IgD-negative memory B cell (primary cell): ENCODE measurements around the gene BCAR3. TPM values are rescaled to one million over a fixed set of nuclear protein-coding genes. Genes with fewer than 3 reads are reported as not detected.
A peak's percentile ranks its signal among the peaks of the same experiment; 100 is the strongest.
"Not testable (repeated sequence)": the region's sequence is repeated elsewhere in the genome, so short reads cannot be mapped to it uniquely, and the experiment has no call there.

ENCODE experiments used
- H3K27ac Mint-ChIP-seq, 3 donors: one replicate each; pipeline ENCODE4 v1.8.0; 2020 to 2022; ENCODE audit warnings: mild to moderate bottlenecking in 3 of 3, mixed read lengths in 3 of 3, moderate library complexity in 1 of 3
- H3K27me3 Mint-ChIP-seq: one replicate; pipeline ENCODE4 v1.8.0; 2021; ENCODE audit warnings: mixed read lengths
- H3K36me3 Mint-ChIP-seq: one replicate; pipeline ENCODE4 v1.8.0; 2020; ENCODE audit warnings: mild to moderate bottlenecking, mixed read lengths
- H3K4me1 Mint-ChIP-seq, 3 donors: one replicate each; pipeline ENCODE4 v1.8.0; 2020 to 2022; ENCODE audit warnings: mixed read lengths in 3 of 3, mild to moderate bottlenecking in 1 of 3
- H3K4me3 Mint-ChIP-seq, 4 donors: one replicate each; pipeline ENCODE4 v1.8.0; 2020 to 2022; ENCODE audit warnings: mild to moderate bottlenecking in 4 of 4, mixed read lengths in 4 of 4, moderate library complexity in 3 of 4
- H3K9me3 Mint-ChIP-seq, 3 donors: one replicate each; pipeline ENCODE4 v1.8.0; 2020 to 2021; ENCODE audit warnings: mixed read lengths in 3 of 3, mild to moderate bottlenecking in 1 of 3
- polyA plus RNA-seq: library from polyadenylated mRNA; unstranded; fragments of 300-500 nt; fragmentation: Illumina TruSeq; gene quantifications from one replicate; pipeline ENCODE4 v1.2.3, GENCODE V29; 2021

BCAR3 gene
- polyA plus RNA-seq, 1 donor from 2014 or later: 2.7 TPM

GRCh38 chr1:93556291-93556690, 125.3 kb downstream of the BCAR3 start:
- Mint-ChIP-seq H3K27ac (no peak overlapping the region), H3K4me3 (no peak overlapping the region), H3K4me1 (peaks cover 12 to 17% (median 12%) of the 10 kb centered on the region in 3 donors), H3K27me3 (no peaks in the 10 kb centered on the region), H3K36me3 (peaks cover 5% of the 10 kb centered on the region), H3K9me3 (no peaks in the 10 kb centered on the region)

- H3K4me1 Mint-ChIP-seq: peaks cover 12 to 17% (median 12%) of the 10 kb centered on the region in 3 donors
- H3K9me3 Mint-ChIP-seq: no peaks in the 10 kb centered on the region
- H3K27ac Mint-ChIP-seq: peak overlapping the region in 1 of 3 donors; percentile 41
- H3K4me3 Mint-ChIP-seq: no peak overlapping the region
- peaks cover 5% of the 10 kb centered on the region for H3K36me3 Mint-ChIP-seq
- no peaks in the 10 kb centered on the region for H3K27me3 Mint-ChIP-seq
Measured at GRCh38 chr1:93554883-93555872, 126.5 kb downstream of the BCAR3 start.

DNA sequence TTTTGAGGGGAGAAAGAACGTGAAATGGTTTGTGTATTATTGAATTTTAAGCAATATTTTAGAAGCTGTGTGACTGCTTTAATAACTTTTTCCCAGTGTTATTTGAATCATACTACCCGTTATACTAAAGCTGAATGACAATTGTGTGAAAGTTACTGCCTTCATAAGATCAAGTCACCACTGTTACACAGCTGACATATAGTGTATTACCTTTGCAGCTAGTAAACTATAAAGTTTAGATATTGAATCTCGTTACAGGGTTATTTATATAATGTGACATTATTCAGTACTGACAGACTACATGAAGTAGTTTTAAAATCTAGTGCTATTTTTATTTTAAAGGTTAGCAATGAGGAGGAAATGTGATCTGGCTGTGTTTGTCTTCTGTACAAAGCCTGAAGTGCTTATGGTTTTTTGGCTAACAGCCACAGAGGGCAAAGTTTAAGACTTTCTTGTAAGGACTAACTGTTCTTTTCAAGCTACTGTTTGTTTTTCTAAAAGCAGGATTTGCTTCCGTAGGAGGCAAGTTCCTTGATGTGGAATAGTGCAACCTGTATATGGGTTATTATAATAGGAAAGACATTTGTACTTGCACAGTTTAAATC, 127.6 kb downstream of the BCAR3 start:
- H3K36me3 Mint-ChIP-seq, H3K4me1 Mint-ChIP-seq, H3K27ac Mint-ChIP-seq, H3K9me3 Mint-ChIP-seq, H3K27me3 Mint-ChIP-seq, H3K4me3 Mint-ChIP-seq: not testable (repeated sequence)

GRCh38 chr1:93552741-93553455, 128.7 kb downstream of the BCAR3 start:
- Mint-ChIP-seq H3K9me3 (no peaks in the 10 kb centered on the region), H3K27ac (no peak overlapping the region), H3K36me3 (peaks cover 3% of the 10 kb centered on the region), H3K4me1 (peaks cover 0 to 2% (median under 1%) of the 10 kb centered on the region in 3 donors), H3K4me3 (no peak overlapping the region), H3K27me3 (no peaks in the 10 kb centered on the region)

DNA sequence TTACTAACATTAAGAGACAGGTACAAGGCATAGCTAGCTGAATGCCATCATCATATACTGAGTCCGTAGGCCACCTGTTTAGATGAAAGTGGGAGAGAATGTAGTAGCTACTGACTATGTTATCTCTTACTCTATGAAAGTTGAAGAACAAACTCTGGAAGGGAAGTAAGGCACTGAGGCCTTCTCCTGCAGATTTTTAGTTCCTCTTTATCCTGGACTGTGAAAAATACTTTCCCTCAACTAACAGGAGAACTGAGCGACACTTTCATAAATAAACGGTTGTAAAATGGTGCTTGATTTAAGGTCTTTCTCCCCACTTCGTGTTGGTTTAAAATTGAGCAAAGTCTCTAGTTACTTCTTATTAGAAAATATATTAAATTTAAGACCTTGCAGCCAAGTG, 131.8 kb downstream of the BCAR3 start:
- Mint-ChIP-seq H3K4me3 (no peak overlapping the region), H3K36me3 (peaks cover 6% of the 10 kb centered on the region), H3K27me3 (no peaks in the 10 kb centered on the region), H3K4me1 (no peaks in the 10 kb centered on the region), H3K27ac (no peak overlapping the region), H3K9me3 (no peaks in the 10 kb centered on the region)

GRCh38 chr1:93549131-93549530, 132.5 kb downstream of the BCAR3 start:
- Mint-ChIP-seq H3K4me3 (no peak overlapping the region), H3K4me1 (no peaks in the 10 kb centered on the region), H3K9me3 (no peaks in the 10 kb centered on the region), H3K27ac (no peak overlapping the region), H3K27me3 (no peaks in the 10 kb centered on the region), H3K36me3 (peaks cover 6% of the 10 kb centered on the region)

- H3K27ac Mint-ChIP-seq: no peak overlapping the region
- H3K36me3 Mint-ChIP-seq: peaks cover 4% of the 10 kb centered on the region
- no peak overlapping the region for H3K4me3 Mint-ChIP-seq
- no peaks in the 10 kb centered on the region for H3K27me3 Mint-ChIP-seq
- no peaks in the 10 kb centered on the region for H3K4me1 Mint-ChIP-seq
- no peaks in the 10 kb centered on the region for H3K9me3 Mint-ChIP-seq
Measured at GRCh38 chr1:93546162-93546863, 135.3 kb downstream of the BCAR3 start.

DNA sequence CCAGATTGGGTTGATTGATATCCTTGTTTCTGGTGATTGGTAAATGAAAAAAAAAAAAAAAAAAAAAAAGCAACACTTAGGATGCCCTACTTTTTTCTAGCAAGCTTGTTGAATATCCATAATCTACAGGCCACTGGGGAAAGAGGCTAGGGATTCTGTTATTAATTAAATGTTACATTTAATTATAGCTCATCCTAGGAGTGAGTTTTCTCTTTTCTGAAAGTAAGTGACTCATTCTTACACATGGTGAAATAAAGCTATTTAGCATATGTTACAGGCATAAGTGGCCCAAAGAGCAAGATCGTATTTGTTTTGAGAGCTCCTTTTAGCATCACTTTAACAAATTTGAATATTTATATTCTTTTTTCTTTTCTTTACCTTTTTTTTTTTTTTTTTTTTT, 139.2 kb downstream of the BCAR3 start:
- Mint-ChIP-seq H3K9me3 (no peaks in the 10 kb centered on the region), H3K4me3 (no peak overlapping the region), H3K27ac (no peak overlapping the region), H3K4me1 (no peaks in the 10 kb centered on the region), H3K27me3 (no peaks in the 10 kb centered on the region), H3K36me3 (peaks cover 3% of the 10 kb centered on the region)

- Mint-ChIP-seq H3K27ac (no peak overlapping the region), H3K4me1 (no peaks in the 10 kb centered on the region), H3K27me3 (no peaks in the 10 kb centered on the region), H3K4me3 (no peak overlapping the region), H3K36me3 (no peaks in the 10 kb centered on the region), H3K9me3 (no peaks in the 10 kb centered on the region)
Measured at GRCh38 chr1:93541045-93541444, 140.6 kb downstream of the BCAR3 start.

DNA sequence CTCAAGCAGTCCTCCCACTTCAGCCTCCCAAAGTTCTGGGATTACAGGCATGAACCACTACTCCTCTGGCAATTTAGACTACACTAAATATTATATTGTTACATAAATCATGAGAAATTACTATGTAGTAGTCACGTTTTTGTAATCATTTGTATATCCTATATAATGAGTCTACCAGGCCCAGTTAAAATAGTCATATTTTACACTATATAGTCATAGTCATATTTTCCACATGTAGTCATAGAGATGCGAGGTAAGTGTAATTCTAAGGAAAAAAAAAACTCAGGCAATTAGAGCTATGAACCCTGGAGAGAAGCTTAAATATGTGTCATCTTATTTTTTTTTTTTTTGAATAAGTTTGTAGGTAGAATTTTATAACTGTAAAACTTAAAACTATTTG, 143.7 kb downstream of the BCAR3 start:
- no peak overlapping the region for H3K4me3 Mint-ChIP-seq
- no peaks in the 10 kb centered on the region for H3K36me3 Mint-ChIP-seq
- no peaks in the 10 kb centered on the region for H3K4me1 Mint-ChIP-seq
- no peaks in the 10 kb centered on the region for H3K9me3 Mint-ChIP-seq
- H3K27ac Mint-ChIP-seq: no peak overlapping the region
- no peaks in the 10 kb centered on the region for H3K27me3 Mint-ChIP-seq

GRCh38 chr1:93537396-93537795, 144.2 kb downstream of the BCAR3 start:
- H3K36me3 Mint-ChIP-seq: peaks cover 3% of the 10 kb centered on the region
- no peak overlapping the region for H3K27ac Mint-ChIP-seq
- no peak overlapping the region for H3K4me3 Mint-ChIP-seq
- no peaks in the 10 kb centered on the region for H3K9me3 Mint-ChIP-seq
- H3K27me3 Mint-ChIP-seq: no peaks in the 10 kb centered on the region
- H3K4me1 Mint-ChIP-seq: no peaks in the 10 kb centered on the region

GRCh38 chr1:93533677-93534076, 148.0 kb downstream of the BCAR3 start:
- Mint-ChIP-seq H3K4me1 (no peaks in the 10 kb centered on the region), H3K27me3 (no peaks in the 10 kb centered on the region), H3K9me3 (no peaks in the 10 kb centered on the region), H3K27ac (no peak overlapping the region), H3K36me3 (peaks cover 6% of the 10 kb centered on the region), H3K4me3 (no peak overlapping the region)

DNA sequence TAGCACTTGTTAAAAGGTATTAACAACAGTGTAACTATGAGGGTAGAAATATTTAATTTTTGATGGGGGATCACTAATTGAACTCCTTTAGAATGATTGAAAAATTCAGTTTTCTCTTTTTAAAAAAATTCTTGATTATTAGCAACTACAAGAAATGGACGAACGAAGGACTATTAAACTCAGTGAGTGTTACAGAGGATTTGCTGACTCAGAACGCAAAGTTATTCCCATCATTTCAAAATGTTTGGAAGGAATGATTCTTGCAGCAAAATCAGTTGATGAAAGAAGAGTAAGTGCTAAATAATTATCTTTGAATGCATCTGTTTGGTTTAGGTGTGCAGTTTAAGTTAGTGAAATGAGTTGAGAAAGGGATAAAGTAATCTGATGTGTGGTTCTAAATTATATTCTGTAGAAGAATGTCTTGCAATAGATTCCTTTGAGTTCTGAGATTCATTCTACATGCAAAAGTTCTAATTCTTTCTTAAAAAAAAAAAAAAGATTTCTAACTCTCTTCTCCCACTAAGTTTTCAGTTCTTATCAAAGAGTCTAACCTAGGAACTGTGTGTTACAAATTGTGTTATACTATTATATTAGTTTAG, 148.8 kb downstream of the BCAR3 start:
- H3K9me3 Mint-ChIP-seq: peaks cover 0 to 2% (median 0%) of the 10 kb centered on the region in 3 donors
- peaks cover 6% of the 10 kb centered on the region for H3K36me3 Mint-ChIP-seq
- no peaks in the 10 kb centered on the region for H3K27me3 Mint-ChIP-seq
- H3K4me3 Mint-ChIP-seq: no peak overlapping the region
- H3K27ac Mint-ChIP-seq: no peak overlapping the region
- H3K4me1 Mint-ChIP-seq: peaks cover 0 to 7% (median 0%) of the 10 kb centered on the region in 3 donors

DNA sequence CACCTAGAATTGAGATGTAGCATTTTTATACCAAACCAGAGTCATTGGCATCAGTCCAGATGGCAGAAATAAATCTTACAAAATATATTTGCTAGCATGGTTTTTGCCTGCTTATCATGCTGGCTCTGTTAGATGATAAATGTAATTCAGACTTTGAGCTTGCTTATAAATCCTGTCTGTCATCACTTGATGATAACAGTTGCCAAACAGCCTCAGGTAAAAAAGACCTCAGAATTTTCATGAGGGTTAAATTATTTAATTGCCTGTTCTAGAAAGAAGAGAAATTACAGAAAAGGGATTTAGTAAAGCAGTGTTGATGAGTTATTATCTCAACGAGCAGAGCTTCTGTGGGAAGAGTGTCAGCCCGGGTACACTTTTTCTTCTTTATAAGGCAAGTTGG, 150.4 kb downstream of the BCAR3 start:
- Mint-ChIP-seq H3K27me3 (no peaks in the 10 kb centered on the region), H3K27ac (no peak overlapping the region), H3K4me1 (peaks cover 0 to 7% (median 0%) of the 10 kb centered on the region in 3 donors), H3K36me3 (peaks cover 7% of the 10 kb centered on the region), H3K4me3 (no peak overlapping the region), H3K9me3 (peaks cover 0 to 2% (median 0%) of the 10 kb centered on the region in 3 donors)
